GM12865 (cell line): ENCODE data around the gene CAB39.

Source experiments
- DNase-seq: peaks from one replicate; pipeline ENCODE4 v3.0.0; 2010; ENCODE audit warnings: low read depth
- H3K4me3 ChIP-seq: 2 replicates; pipeline ENCODE4 v1.5.1; 2011; ENCODE audit warnings: mild to moderate bottlenecking, low read depth, low read length, control low read depth
- CTCF ChIP-seq: IDR thresholded peaks from 2 replicates; pipeline ENCODE4 v1.5.1; 2011; ENCODE audit warnings: low read length, control low read depth, low read depth, inconsistent platforms; ENCODE audit not compliant: insufficient read depth; ENCODE audit errors: missing control alignments

Gene CAB39

DNA sequence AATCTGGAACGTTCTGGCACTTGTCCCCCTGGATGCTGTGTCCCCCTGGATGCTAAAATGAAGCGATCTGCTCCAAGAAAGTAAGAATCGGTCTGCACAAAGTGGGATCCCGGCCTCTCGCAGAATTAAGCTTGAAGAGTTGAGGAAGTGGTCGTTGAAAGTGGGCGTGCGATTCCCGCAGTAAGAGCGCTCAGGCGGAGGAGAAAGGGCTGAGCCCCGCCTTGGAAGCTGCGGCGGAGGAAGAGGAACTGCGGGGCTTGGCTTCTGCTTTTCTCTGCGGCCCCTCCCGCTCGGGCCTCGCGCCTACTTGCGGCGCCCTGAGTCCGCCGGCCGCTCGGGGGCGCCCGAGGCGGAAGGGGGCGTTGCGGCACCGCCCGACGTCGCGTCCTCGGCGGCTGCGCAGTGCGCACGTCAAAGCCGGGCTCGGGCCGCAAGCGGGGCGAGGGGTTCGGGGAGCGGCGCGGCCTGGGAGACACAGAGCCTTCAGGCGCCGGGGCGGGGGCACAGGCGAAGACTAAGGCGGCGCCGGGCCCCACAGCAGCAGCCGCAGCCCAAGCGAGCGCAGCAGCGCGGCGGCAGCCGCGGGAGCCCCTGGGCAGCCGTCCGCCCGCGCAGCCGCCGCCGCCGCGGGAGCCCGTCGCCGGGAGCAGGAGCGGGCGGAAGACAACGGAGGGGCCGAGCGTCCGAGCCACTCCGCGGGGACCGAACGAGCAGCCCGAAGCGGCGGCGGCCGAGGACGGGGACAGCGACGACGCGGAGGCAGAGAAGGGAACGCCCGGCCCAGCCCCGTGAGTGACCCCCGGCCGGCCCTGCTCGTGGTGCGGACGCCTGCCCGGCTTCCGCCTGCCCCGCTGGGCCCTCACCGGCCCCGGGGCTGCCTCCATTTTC lies at the start of gene CAB39:
Gene CAB39, plus strand, starts transcription at position 400 of the 888 bp plus-strand sequence. CDS start 47,160 bp downstream, outside the sequence.
- peak; percentile 95 for DNase-seq
- TF ChIP-seq CTCF = peak; percentile 86
- peak within 1 kb of the TSS; percentile 88 for H3K4me3 ChIP-seq

- H3K4me3 ChIP-seq = peak overlapping the region; percentile 48
- peak; percentile 79 for DNase-seq
- TF ChIP-seq CTCF = no peak
Observed at GRCh38 chr2:230664128-230664527, 48.5 kb upstream of the CAB39 start.

GRCh38 chr2:230664844-230665243 lies 47.8 kb upstream of the CAB39 start:
- no peak for TF ChIP-seq CTCF
- no peak for DNase-seq

DNA sequence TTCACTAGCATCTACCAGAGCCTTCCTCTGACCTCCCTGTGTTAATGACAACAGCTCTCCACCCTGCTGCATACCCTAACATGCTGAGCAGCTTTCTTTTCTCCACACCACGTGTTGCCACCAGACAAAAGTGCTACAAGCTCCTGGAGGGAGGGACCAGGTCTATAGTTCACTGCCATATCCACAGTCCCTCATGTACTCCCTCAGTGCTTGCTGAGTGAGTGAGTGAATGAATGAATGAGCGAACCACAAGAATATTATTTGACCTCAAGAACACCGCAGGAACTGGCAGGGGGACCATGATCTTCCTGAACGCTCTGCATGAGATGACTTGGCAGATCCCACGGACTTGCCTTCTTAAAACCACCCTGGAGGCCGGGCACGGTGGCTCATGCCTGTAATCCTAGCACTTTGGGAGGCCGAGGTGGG lies 47.4 kb upstream of the CAB39 start:
- DNase-seq = peak; percentile 81
- H3K4me3 ChIP-seq = peak overlapping the region; percentile 48
- no peak for TF ChIP-seq CTCF

More at GRCh38 chr2:230664844-230665243, 47.8 kb upstream of the CAB39 start:
- peak overlapping the region; percentile 48 for H3K4me3 ChIP-seq

- DNase-seq = no peak
- no peak overlapping the region for H3K4me3 ChIP-seq
- no peak for TF ChIP-seq CTCF
Observed at GRCh38 chr2:230666446-230666845, 46.2 kb upstream of the CAB39 start.

GRCh38 chr2:230666885-230667712 lies 45.5 kb upstream of the CAB39 start:
- DNase-seq = peak; percentile 72
- peak overlapping the region; percentile 37; the same call in 1 of the 2 replicates for H3K4me3 ChIP-seq
- no peak for TF ChIP-seq CTCF
